Choroid plexus epithelial cell (primary cell): ENCODE measurements around the gene MICAL3.

Experiments
- DNase-seq: peaks from one replicate; pipeline ENCODE4 v3.0.0-alpha.2; 2010; ENCODE audit warnings: low read depth
- H3K4me3 ChIP-seq: 2 replicates; pipeline ENCODE4 v1.5.1; 2011; ENCODE audit warnings: low read depth, mild to moderate bottlenecking, control low read depth, low read length, moderate library complexity
- TF ChIP-seq, protein P1 (sequence below): conservative IDR thresholded peaks from 2 replicates; pipeline ENCODE4 v1.5.1; 2011; ENCODE audit warnings: low read depth, mild to moderate bottlenecking, control low read depth, inconsistent platforms, low read length, moderate library complexity

The MICAL3 gene

DNA sequence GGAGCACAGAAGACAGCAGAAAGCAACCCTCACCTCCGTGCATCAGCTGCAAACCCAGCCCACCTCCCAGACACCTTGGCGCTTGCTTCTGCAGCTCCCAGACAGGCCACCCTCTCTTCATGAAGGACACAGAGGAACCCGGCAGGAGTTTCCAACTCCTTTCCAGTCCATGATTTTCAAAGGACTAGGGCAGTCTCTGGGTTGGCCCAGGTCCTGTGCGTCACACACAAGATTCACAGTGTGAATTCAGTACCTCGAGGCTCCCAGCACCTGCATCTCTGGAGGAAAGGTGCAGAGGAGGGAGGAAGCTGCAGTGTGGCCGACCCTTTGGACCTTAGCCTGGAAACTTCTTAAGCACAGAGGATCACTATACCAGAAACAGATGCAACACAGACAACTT, 189.1 kb downstream of the MICAL3 start:
- no peak overlapping the region for H3K4me3 ChIP-seq
- TF ChIP-seq, protein P1, sequence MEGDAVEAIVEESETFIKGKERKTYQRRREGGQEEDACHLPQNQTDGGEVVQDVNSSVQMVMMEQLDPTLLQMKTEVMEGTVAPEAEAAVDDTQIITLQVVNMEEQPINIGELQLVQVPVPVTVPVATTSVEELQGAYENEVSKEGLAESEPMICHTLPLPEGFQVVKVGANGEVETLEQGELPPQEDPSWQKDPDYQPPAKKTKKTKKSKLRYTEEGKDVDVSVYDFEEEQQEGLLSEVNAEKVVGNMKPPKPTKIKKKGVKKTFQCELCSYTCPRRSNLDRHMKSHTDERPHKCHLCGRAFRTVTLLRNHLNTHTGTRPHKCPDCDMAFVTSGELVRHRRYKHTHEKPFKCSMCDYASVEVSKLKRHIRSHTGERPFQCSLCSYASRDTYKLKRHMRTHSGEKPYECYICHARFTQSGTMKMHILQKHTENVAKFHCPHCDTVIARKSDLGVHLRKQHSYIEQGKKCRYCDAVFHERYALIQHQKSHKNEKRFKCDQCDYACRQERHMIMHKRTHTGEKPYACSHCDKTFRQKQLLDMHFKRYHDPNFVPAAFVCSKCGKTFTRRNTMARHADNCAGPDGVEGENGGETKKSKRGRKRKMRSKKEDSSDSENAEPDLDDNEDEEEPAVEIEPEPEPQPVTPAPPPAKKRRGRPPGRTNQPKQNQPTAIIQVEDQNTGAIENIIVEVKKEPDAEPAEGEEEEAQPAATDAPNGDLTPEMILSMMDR: no peak
- DNase-seq: no peak

DNA sequence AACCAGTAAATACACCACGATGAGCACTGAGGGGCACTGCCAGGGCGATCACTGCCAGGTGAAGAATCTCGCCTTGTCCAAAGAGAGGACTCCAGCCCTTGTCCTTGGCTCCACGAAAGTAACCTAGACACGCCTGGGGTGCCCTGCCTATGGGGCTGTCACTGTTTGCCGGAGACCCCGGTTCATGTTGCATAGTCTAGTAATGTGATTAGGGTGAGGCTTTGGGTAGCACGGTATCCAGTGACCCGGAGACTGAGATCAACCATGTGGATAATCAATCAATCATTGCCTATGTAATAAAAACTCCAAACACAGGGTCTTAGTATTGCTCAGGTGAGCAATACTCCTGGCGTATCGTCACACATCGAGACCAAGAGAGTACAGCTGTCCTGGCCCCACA, 190.9 kb downstream of the MICAL3 start:
- TF ChIP-seq, protein P1: no peak
- DNase-seq: no peak
- H3K4me3 ChIP-seq: no peak overlapping the region

GRCh38 chr22:17832665-17833064, 191.7 kb downstream of the MICAL3 start:
- H3K4me3 ChIP-seq: no peak overlapping the region
- TF ChIP-seq, protein P1: no peak
- no peak for DNase-seq

DNA sequence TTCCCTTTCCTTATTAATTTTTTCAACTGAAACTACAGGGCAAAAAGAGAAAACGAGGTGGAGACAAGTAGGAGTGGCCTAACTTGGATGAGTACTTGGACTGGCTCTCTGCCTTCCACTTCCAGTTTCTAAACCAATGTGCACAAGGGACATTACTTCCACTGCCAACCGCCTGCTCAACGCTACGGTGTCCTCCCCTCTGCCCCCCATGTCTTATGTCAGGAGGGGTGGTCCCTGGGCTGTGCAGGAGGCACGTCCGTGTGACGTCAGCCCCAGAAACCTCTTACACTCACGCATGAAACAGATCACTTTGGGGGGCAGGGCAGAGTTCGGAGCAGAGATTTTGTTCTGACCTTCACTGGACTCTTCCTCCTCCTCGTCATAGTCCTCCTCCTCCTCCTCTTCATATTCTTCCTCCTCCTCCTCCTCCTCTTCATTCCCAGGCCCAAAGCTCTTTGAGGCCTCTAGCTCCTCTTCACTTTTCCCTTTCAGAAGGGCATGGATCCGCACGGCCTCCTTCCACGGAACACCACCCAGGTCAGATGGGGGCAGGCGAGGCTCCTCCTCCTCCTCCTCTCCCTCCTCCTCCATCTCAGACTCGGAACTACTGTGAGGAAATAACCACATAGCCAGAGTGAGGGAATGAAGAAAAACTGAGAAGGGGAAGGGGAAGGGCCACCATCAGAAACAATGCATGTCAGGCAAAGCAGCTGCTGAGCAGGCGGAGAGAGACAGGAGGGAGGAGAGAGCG, 192.7 kb downstream of the MICAL3 start:
- DNase-seq: no peak
- H3K4me3 ChIP-seq: no peak overlapping the region
- TF ChIP-seq, protein P1: no peak

DNA sequence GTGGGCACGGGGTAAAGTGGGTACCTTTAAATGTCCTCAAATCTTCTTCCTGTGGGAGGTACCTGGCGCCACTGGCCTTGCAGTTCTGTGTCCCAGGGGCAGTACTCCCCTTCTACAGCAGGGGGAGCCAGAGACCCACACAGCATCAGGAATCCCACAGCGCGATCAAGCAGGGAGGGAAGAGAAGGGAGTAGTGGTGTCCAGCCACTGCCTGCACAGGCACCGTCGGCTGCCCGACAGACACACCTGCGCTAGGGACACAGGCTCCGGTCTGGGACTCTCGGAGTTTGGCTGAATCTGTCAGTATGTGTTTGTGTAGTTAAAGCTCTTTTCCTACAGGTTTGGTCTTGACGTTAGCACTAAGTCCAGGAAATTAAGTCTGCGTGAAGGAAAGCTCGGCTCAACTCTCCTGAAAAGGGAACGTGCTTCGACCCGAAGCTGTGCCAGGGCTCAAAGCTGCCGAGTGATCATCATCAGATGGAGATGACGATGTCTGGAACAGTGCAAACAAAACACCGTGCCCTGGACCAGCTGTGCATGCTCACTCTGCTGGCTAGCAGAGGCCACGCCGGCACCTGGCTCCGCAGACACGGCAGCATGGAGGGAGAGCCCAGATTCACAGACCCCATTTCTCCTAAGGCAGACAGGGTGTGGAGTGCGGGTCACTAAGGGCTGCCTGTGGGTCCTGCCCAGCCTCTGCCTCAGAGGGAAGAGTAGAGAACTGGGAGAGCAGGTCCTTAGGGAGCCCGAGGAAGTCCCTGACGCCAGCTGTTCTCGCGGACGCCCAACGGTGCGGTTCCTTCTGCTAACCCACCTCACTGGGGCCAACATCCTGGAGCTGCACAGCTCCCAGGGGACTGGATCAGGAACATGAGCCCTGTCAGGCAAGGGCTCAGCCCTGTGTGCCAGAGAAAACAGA, 194.1 kb downstream of the MICAL3 start:
- TF ChIP-seq, protein P1: peak; percentile 100
- peak; percentile 88 for DNase-seq
- H3K4me3 ChIP-seq: no peak overlapping the region

DNA sequence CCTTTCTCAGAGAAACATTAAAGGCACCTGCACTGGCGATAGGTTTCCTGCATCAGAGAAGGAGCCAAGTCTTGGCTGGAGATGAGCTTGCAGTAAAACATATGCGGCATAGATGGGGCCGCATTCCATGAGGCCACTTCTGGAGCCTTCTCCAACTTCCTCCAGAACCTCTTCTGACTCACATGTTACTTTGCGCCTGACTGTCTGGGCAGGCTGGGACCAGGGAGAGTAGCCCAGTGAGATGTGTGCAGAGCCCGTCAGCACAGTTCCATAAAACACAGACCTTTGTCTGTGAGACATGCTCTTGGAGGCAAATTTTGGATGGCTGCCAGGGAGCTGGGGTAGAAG, 194.7 kb downstream of the MICAL3 start:
- peak; percentile 36 for DNase-seq
- TF ChIP-seq, protein P1: no peak
- H3K4me3 ChIP-seq: no peak overlapping the region
